ENCODE results near the gene ARHGAP31. TPM values are rescaled to one million over a fixed set of nuclear protein-coding genes. Genes with fewer than 3 reads are reported as not detected.

The ARHGAP31 gene
- total and polyA plus RNA-seq, 2 donors from 2014 or later, result 3.2 to 28.7 TPM

- intact Hi-C loops (cut with DNase I), result no loop called here
- DNase-seq (no peak), FAIRE-seq (no peak)
- Histone ChIP-seq H3K9ac (ENCODE audit: low read length in 3 of 3) (no peak overlapping the region), H3K4me3 (ENCODE audit: low read length in 3 of 3) (no peak overlapping the region), H3K36me3 (ENCODE audit: control insufficient read depth in 2 of 3, insufficient read depth in 3 of 3, low read length in 3 of 3) (peaks cover 0 to 3% (median under 1%) of the 10 kb centered on the region in 3 donors), H3K9me3 (ENCODE audit: control insufficient read depth in 2 of 3, insufficient read depth in 1 of 3, low read length in 3 of 3) (no peaks in the 10 kb centered on the region), H3K27me3 (ENCODE audit: control insufficient read depth, insufficient read depth, low read length) (no peaks in the 10 kb centered on the region), H3K4me1 (ENCODE audit: control insufficient read depth in 2 of 3, insufficient read depth in 2 of 3, low read depth in 1 of 3, low read length in 3 of 3) (no peaks in the 10 kb centered on the region), H3K27ac (ENCODE audit: low read depth in 2 of 2, low read length in 2 of 2) (no peak overlapping the region)
- no peak for TF ChIP-seq CTCF (IDR thresholded peaks at IDR 0.05; ENCODE audit: borderline replicate concordance, extremely low read depth, insufficient read depth)
These were observed 111.1 kb downstream of the ARHGAP31 start for GRCh38 chr3:119405315-119405714.

GRCh38 chr3:119408243-119408950 lies 114.2 kb downstream of the ARHGAP31 start:
- no peak for FAIRE-seq
- no peak overlapping the region for H3K27ac ChIP-seq (ENCODE audit: low read depth in 2 of 2, low read length in 2 of 2)
- no peaks in the 10 kb centered on the region for H3K27me3 ChIP-seq (ENCODE audit: control insufficient read depth, insufficient read depth, low read length)
- H3K4me1 ChIP-seq (ENCODE audit: control insufficient read depth in 2 of 3, insufficient read depth in 2 of 3, low read depth in 1 of 3, low read length in 3 of 3), result no peaks in the 10 kb centered on the region
- intact Hi-C loops (cut with DNase I), result no loop called here
- no peak for TF ChIP-seq CTCF (IDR thresholded peaks at IDR 0.05; ENCODE audit: borderline replicate concordance, extremely low read depth, insufficient read depth)
- H3K9me3 ChIP-seq (ENCODE audit: control insufficient read depth in 2 of 3, insufficient read depth in 1 of 3, low read length in 3 of 3), result no peaks in the 10 kb centered on the region
- peaks cover 0 to 5% (median 0%) of the 10 kb centered on the region in 3 donors for H3K36me3 ChIP-seq (ENCODE audit: control insufficient read depth in 2 of 3, insufficient read depth in 3 of 3, low read length in 3 of 3)
- no peak overlapping the region for H3K9ac ChIP-seq (ENCODE audit: low read length in 3 of 3)
- DNase-seq, result no peak
- H3K4me3 ChIP-seq (ENCODE audit: low read length in 3 of 3), result no peak overlapping the region

GRCh38 chr3:119409844-119410243 lies 115.7 kb downstream of the ARHGAP31 start:
- no peak for DNase-seq
- TF ChIP-seq CTCF (IDR thresholded peaks at IDR 0.05; ENCODE audit: borderline replicate concordance, extremely low read depth, insufficient read depth), result no peak
- peaks cover 0 to 9% (median 3%) of the 10 kb centered on the region in 3 donors for H3K36me3 ChIP-seq (ENCODE audit: control insufficient read depth in 2 of 3, insufficient read depth in 3 of 3, low read length in 3 of 3)
- H3K4me1 ChIP-seq (ENCODE audit: control insufficient read depth in 2 of 3, insufficient read depth in 2 of 3, low read depth in 1 of 3, low read length in 3 of 3), result no peaks in the 10 kb centered on the region
- no peaks in the 10 kb centered on the region for H3K27me3 ChIP-seq (ENCODE audit: control insufficient read depth, insufficient read depth, low read length)
- no peak for FAIRE-seq
- H3K4me3 ChIP-seq (ENCODE audit: low read length in 3 of 3), result no peak overlapping the region
- intact Hi-C loops (cut with DNase I), result no loop called here
- no peaks in the 10 kb centered on the region for H3K9me3 ChIP-seq (ENCODE audit: control insufficient read depth in 2 of 3, insufficient read depth in 1 of 3, low read length in 3 of 3)
- no peak overlapping the region for H3K9ac ChIP-seq (ENCODE audit: low read length in 3 of 3)
- no peak overlapping the region for H3K27ac ChIP-seq (ENCODE audit: low read depth in 2 of 2, low read length in 2 of 2)

Data from kidney (tissue), 14 donors.